ENCODE data around the gene PPARA.
"Not testable (repeated sequence)": the region's sequence is repeated elsewhere in the genome, so short reads cannot be mapped to it uniquely, and the experiment has no call there.

The PPARA gene

GRCh38 chr22:46178755-46179505, 28.6 kb downstream of the PPARA start:
- no peak for DNase-seq

- no peak for DNase-seq
These were observed 29.4 kb downstream of the PPARA start for GRCh38 chr22:46179748-46180147.

- no peak for DNase-seq
These were observed 30.2 kb downstream of the PPARA start for GRCh38 chr22:46180370-46181137.

- DNase-seq: no peak
These were observed 33.4 kb downstream of the PPARA start for GRCh38 chr22:46183733-46184132.

GRCh38 chr22:46185283-46185682, 35.0 kb downstream of the PPARA start:
- DNase-seq: no peak

- no peak for DNase-seq
These were observed 37.5 kb downstream of the PPARA start for GRCh38 chr22:46187862-46188261.

GRCh38 chr22:46192210-46192993, 42.1 kb downstream of the PPARA start:
- DNase-seq: peak; percentile 16

- no peak for DNase-seq
These were observed 43.6 kb downstream of the PPARA start for GRCh38 chr22:46193898-46194310.

GRCh38 chr22:46195487-46196165, 45.3 kb downstream of the PPARA start:
- no peak for DNase-seq

GRCh38 chr22:46196278-46196677, 46.0 kb downstream of the PPARA start:
- DNase-seq: no peak

GRCh38 chr22:46198274-46198673, 47.9 kb downstream of the PPARA start:
- DNase-seq: no peak

- not testable (repeated sequence) for DNase-seq
These were observed 48.5 kb downstream of the PPARA start for GRCh38 chr22:46198806-46199205.

GRCh38 chr22:46201059-46201757, 50.9 kb downstream of the PPARA start:
- DNase-seq: no peak

GRCh38 chr22:46202897-46203600, 52.7 kb downstream of the PPARA start:
- no peak for DNase-seq

GRCh38 chr22:46203601-46203980, 53.3 kb downstream of the PPARA start:
- no peak for DNase-seq

GRCh38 chr22:46209262-46209661, 58.9 kb downstream of the PPARA start:
- DNase-seq: no peak

GRCh38 chr22:46212195-46212594, 61.9 kb downstream of the PPARA start:
- no peak for DNase-seq

GRCh38 chr22:46213052-46213451, 62.7 kb downstream of the PPARA start:
- no peak for DNase-seq

- DNase-seq: no peak
These were observed 63.8 kb downstream of the PPARA start for GRCh38 chr22:46214149-46214548.

GRCh38 chr22:46214616-46215015, 64.3 kb downstream of the PPARA start:
- DNase-seq: no peak

GRCh38 chr22:46219636-46220035, 69.3 kb downstream of the PPARA start:
- no peak for DNase-seq

GRCh38 chr22:46220921-46221320, 70.6 kb downstream of the PPARA start:
- DNase-seq: no peak
